NCI-H510A treated with DMSO at 0.1 percent for 48 hours (cell line): ENCODE measurements around the gene SLC5A2.
"Not testable (repeated sequence)": the region's sequence is repeated elsewhere in the genome, so short reads cannot be mapped to it uniquely, and the experiment has no call there.

Experiments
- DNase-seq: peaks from one replicate; lab custom pipeline; 2025; lab: John Stamatoyannopoulos, UW

The SLC5A2 gene

DNA sequence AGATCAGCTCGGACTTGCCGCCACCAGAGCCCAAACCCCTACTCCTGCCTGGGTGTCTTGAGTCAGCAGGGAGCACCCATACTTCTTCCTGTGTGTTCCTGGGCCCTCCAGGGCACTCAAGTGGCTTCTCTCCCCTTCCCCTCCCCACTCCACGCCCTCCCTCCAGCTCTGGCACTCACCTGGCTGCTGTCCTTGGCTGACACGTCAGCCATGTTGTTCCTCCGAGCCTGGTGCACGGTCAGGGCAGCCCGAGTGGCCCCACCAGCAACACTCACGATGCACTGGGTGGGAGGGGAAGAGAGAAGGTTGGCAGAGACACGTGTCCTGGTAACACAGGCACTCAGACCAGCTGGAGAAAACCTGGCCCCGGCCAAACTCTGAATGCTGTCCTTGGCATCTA, 13.7 kb downstream of the SLC5A2 start:
- DNase-seq = no peak

- no peak for DNase-seq
Observed at GRCh38 chr16:31498493-31498892, 15.6 kb downstream of the SLC5A2 start.

DNA sequence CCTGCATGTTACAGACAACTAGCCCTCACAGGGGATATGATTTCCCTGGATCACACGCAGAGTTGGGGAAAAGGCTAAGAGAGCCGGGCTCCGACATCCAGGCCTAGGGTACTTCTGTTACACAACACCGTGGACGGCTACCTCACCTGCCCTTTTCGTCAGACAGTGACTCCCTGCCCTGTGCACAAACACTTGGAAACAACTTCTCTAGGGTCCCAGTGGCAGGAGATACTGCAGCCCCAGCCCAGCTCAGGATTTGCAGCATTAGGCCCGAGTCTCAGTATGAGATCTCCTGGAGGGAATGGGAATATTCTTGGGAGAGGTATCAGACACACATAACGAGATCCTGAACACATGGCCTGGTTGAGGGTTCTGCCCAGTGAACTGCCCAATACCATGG, 17.0 kb downstream of the SLC5A2 start:
- no peak for DNase-seq

GRCh38 chr16:31501226-31501965, 18.5 kb downstream of the SLC5A2 start:
- no peak for DNase-seq

DNA sequence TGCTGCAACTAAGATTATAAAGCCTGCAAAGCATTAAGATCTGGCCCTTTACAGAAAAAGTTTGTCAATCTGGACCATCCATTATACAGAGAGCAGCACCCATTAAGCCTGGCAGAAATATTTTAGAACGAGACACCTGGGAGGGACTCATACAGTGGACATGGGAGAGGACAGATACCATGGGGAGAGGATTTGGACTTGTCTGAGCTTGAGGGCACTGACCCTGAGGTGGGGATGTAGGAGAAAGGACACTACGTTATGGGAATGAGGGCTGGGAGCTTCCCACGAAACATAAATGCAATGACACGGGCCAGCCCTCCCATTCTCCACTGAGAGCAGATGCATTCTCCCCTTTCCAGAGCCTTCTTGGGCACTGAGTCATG, 19.0 kb downstream of the SLC5A2 start:
- DNase-seq = no peak

- DNase-seq = no peak
Observed at GRCh38 chr16:31502981-31503380, 20.1 kb downstream of the SLC5A2 start.

DNA sequence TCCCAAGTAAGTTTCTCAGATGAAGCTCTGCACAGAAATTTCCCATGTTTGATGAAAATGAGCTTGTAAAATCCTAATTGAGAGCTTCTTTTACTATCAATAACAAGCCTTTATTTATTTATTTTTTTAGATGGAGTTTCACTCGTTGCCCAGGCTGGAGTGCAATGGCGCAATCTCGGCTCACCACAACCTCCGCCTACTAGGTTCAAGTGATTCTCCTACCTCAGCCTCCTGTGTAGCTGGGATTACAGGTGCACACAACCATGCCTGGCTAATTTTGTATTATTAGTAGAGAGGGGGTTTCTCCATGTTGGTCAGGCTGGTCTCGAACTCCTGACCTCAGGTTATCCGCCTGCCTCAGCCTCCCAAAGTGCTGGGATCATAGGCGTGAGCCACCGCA, 20.6 kb downstream of the SLC5A2 start:
- DNase-seq = not testable (repeated sequence)

- no peak for DNase-seq
Observed at GRCh38 chr16:31504159-31504558, 21.2 kb downstream of the SLC5A2 start.

- DNase-seq = no peak
Observed at GRCh38 chr16:31505483-31505882, 22.6 kb downstream of the SLC5A2 start.

DNA sequence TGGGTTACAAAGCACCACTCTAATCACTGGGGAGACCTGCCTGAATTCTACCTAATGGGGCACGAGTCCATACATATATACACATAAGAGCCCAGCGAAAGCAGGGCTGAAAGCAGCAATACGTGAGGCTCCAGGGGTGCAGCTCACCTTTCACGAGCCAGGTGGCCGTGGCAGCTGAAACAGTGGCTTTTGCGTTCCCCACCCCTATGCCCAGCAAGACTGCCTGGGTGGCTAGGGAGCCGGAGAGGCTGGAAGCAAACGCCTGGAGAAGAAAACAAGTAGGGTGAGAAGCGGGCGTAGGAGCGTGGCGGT, 24.6 kb downstream of the SLC5A2 start:
- no peak for DNase-seq

- DNase-seq = peak; percentile 83
Observed at GRCh38 chr16:31507929-31508705, 25.2 kb downstream of the SLC5A2 start, which contains the start of gene RUSF1. RUSF1 (minus strand) TSS chr16:31508391; CDS start chr16:31508373, 18 bp downstream.

DNA sequence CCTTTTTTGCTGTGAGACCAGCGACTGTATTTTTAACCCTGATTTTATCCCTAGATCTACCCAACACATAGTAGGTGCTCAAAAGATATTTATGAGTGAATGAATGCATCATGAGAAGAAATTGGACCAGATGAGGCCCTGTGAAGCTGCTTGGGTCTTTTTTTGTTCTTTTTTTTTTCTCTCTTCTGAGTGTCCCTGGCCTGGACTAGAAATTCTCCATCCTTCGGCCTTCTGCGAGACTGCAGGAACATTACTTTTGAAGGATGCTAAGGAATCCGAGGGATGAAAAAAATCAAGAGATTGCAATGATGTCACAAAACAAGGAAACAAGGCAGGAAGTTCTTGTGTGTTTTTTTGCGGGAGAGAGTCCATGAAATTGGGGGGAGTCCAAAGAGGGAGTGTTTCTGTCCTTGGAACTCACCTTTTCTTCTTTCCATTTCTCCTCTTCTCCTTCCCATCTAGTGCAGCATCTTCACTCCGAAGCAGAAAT, 25.8 kb downstream of the SLC5A2 start:
- no peak for DNase-seq

DNA sequence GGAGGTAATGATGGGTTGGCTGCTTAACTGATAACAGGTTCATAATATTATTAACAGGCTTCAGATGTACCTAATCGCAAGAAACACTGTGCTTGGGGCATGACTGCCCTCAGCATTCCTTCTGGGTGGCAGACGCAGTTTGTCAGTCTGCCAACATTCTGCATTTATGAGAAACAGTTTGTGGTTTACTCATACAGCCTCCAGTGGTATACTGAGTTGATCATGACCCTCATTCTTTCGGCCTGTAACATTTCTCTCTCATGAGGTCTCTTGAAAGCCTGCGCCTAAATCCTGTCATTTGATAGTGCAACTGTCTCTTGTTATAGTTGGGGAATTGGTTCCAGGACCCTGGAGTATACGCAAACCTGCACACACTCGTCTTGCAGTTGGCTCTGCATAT, 30.2 kb downstream of the SLC5A2 start:
- DNase-seq = no peak

DNA sequence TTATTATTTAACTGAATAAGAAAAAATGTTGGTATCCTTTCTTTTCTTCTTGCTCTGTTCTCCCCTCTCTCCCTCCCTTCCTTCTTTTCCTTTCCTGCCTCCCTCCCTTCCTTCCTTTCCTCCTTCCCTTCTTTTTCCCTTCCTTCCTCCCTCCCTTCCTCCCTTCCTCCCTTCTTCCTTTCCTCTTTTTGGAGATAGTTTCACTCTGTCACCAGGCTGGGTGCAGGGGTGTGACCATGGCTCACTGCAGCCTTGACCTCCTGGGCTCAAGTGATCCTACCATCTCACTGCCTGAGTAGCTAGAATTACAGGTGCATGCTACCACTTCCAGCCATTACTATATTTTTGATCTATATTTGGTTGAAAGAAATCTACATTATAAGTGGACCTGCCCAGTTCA, 31.0 kb downstream of the SLC5A2 start:
- no peak for DNase-seq

- no peak for DNase-seq
Observed at GRCh38 chr16:31517800-31518402, 35.0 kb downstream of the SLC5A2 start.

GRCh38 chr16:31519759-31520431, 37.0 kb downstream of the SLC5A2 start:
- DNase-seq = no peak

- no peak for DNase-seq
Observed at GRCh38 chr16:31521368-31521767, 38.4 kb downstream of the SLC5A2 start.

- DNase-seq = no peak
Observed at GRCh38 chr16:31522071-31522470, 39.1 kb downstream of the SLC5A2 start.

DNA sequence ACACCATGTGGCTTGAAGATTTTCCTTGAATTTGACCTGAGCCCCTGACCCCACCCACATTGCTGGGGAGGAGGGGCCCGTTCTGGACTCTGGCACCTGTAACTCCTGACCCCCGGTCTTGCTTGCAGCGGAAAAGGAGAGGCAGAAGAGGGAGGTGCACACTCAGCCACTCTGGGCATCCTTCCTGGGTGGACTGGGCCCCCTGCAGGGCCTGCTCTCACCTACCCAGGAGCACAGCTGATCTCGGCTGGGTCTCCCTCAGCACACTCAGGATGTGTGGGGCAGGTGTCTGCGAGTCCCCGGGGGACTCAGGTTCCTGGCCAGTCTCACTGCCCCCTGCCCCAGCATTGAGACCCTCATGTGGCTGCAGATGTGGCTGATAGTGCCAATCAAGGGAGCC, 40.8 kb downstream of the SLC5A2 start:
- not testable (repeated sequence) for DNase-seq

GRCh38 chr16:31525113-31525512, 42.2 kb downstream of the SLC5A2 start:
- DNase-seq = no peak

DNA sequence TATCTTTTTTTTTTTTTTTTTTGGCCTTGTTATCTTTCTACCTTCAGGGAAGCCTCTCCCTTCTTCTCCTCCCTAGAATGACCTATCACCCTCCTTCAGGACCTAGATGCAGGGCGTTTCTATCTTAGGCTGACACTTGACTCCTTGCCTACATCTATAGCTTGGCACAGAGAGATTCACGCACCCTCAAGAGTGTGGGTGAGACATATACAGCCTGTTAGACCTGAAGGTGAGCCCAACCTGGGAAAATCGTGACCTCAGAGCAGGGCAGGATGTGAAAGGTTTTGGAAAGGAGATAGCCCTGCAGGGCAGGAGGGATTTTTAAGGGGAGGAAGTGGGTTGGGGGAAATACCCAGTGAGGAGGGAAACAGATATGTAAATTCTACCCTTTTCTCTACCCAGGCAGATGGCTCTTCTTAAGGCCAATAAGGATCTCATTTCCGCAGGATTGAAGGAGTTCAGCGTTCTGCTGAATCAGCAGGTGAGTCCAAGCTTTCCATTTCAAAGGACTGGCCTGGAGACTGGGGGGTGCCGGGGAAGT, 44.9 kb downstream of the SLC5A2 start, which contains the start of gene AHSP:
Gene AHSP, plus strand, starts transcription at position 167 of the 541 bp plus-strand sequence. Its CDS starts 240 bp downstream, at position 407.
- no peak for DNase-seq

GRCh38 chr16:31528523-31529107, 45.7 kb downstream of the SLC5A2 start:
- DNase-seq = no peak
